ENCODE data around the gene TNRC6C.
"Not testable (repeated sequence)": the region's sequence is repeated elsewhere in the genome, so short reads cannot be mapped to it uniquely, and the experiment has no call there.

TNRC6C gene

DNA sequence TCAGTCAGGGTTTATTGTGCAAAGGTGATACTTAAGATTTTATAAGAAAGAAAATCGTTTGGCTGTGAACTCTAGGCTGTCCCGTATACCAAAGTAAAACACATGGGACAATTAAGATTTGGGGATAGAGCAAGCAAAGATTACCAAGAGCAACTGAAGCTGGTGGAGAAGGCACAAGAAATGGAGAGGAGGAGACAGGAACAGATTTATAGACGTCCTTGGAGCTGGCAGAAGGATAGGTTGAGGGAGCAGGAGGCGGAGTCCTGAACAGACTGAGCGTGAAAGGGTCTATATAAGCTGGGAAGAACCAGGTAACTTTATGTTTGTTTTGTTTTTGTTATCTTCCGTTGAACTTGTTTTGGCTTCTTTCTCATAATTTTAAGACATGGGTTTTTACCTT is 3.8 kb downstream of the TNRC6C start:
- in situ Hi-C loops (cut with MboI; ENCODE audit: low sequenced_read_pairs), result no loop called here

DNA sequence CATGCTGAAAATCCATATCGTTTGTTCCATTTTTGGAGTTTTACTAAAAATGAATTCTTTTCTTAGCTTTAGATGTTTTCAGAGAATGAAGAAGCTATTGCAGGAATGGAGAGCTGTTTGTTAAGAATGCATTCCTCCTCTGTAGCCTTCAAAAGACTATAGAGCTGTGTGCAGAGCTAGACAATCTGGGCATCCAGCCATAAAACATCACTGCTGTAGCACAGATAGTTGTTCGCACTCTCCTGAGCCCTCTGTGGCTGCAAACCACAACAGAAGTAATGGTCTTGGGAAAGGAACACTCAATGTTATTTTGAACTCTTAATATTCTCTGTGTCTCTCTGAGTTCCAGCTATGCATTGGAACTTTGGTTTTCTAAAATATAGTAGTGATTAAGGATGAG is 4.9 kb downstream of the TNRC6C start:
- in situ Hi-C loops (cut with MboI; ENCODE audit: low sequenced_read_pairs), result no loop called here

DNA sequence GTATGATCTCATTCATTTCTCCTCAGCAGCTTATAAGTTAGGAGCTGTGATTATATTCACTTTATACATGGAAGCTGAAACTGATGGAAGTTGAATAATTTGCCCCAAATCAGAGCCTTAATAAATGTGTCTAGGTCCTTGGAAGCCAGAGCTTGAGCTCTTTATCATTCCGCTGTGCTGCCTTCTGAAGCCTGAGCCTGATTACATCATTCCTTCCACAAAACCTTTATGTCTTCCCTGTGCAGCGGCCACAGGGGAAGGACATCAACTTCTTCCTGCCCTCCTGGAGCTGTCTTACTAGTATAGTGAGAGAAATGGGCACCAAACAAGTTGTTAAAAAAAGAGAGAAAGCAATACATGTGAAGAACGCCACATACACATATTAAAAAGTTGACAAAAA is 6.8 kb downstream of the TNRC6C start:
- in situ Hi-C loops (cut with MboI; ENCODE audit: low sequenced_read_pairs), result no loop called here

DNA sequence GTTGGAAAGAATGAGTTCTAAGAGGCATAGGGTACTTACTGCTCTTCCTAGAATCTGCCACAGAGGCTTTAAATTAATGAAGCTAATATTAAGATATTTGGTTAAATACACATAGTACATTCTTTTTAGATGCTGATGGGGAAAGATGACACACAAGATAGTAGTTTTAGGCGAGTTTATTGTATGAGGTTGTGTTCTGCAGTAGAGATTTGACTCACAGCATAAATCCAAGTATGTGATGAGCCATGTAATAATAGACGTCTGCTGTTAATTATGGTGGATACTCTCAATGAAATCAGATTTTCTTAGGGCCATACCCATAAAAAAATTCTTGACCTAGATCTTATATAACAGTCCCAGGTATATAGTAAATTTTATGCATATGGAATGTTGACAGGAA is 8.0 kb downstream of the TNRC6C start:
- in situ Hi-C loops (cut with MboI; ENCODE audit: low sequenced_read_pairs), result no loop called here

DNA sequence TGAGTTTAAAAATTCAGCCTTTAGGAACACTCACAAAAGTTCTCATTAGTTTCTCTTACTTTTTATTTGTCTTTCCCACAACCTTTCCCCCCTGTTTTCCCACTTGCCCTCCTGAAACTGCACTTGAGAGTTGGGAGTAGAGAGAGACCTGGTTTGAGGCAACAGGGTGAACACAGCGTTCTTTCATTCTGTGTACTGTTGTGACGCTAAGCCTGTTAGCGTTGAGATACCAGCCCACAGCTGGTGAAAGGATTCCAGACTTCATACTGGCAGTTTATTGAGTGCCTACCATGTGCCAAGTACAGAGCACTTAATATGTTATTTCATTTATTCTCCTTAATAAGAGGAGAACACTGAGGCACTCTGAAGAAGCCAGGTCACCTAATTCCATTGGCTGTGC is 10.3 kb downstream of the TNRC6C start:
- in situ Hi-C loops (cut with MboI; ENCODE audit: low sequenced_read_pairs), result no loop called here

DNA sequence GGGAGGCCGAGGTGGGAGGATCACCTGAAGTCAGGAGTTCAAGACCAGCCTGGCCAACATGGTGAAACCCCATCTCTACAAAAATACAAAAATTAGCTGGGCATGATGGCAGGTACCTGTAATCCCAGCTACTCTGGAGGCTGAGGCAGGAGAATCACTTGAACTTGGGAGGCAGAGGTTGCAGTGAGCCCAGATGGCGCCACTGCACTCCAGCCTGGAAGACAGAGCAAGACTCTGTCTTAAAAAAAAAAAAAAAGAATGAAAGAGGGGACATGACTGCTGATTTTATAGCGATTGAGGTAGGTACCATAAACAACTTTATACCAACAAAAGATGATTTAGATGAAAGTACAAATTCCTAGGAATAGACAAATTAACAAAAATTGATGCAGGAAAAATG is 13.8 kb downstream of the TNRC6C start:
- in situ Hi-C loops (cut with MboI; ENCODE audit: low sequenced_read_pairs), result not testable (repeated sequence)

DNA sequence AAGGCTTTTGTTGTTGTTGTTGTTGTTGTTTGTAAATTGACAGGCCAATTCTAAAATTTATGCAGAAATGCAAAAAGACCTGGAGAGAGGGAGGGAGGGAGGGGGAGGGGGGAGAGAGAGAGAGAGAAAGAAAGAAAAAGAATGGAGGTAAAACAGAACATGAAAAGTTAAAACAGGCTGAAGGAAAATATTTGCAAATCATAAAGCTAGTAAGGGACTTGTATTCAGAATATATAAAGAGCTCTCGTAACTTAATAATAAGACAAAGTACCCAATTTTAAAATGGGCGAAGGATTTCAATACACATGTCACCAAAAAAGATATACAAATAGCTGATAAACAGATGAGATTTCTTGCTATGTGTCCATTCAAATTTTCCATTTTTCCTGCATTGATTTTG is 15.4 kb downstream of the TNRC6C start:
- in situ Hi-C loops (cut with MboI; ENCODE audit: low sequenced_read_pairs), result no loop called here

DNA sequence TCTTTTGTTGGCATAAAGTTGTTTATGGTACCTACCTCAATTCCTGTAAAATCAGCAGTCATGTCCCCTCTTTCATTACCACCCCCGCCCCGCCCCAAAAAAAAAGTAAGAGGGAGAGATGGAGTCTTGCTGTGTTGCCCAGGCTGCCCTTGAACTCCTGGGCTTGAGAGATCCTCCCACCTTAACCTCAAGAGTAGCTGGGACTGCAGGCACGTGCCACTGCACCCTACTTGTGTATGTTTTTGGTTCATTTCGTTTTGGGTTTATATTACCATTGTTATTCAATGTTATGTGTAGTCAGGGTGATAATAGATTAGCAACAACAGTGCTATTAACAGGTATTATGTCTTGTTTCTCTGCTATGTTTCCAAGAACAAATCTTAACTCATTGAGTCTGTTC is 15.9 kb downstream of the TNRC6C start:
- in situ Hi-C loops (cut with MboI; ENCODE audit: low sequenced_read_pairs), result no loop called here

DNA sequence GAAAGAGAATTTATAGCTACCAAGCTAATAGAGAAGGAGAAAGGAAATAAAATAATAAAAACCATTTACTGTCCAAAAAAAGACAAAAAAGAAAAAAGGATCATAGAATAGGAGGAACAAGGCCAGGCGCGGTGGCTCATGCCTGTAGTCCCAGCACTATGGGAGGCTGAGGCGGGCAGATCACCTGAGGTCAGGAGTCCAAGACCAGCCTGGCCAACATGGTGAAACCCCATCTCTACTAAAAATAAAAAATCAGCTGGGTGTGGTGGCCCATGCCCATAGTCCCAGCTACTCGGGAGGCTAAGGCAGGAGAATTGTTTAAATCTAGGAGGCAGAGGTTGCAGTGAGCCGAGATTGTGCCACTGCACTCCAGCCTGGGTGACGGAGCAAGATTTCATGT is 23.9 kb downstream of the TNRC6C start:
- in situ Hi-C loops (cut with MboI; ENCODE audit: low sequenced_read_pairs), result not testable (repeated sequence)

DNA sequence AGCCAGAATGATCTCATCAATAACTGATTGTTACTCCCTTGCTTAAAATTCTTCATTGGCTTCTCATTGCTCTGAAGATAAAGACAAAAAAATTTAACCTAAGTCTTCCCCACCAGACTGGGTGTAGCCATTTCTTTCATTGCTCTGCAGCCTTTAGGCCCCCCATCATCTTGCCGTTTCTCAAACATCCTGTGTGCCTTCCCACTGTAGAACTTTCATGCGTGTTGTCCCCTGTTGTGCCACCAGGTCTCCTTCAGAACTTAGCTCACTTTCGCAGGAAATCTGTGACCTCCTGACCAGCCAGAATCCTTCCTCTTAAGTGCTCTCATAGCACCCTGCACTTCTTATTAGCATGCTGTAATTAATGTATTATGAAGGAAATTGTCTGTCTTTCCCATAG is 31.8 kb downstream of the TNRC6C start:
- in situ Hi-C loops (cut with MboI; ENCODE audit: low sequenced_read_pairs), result no loop called here

DNA sequence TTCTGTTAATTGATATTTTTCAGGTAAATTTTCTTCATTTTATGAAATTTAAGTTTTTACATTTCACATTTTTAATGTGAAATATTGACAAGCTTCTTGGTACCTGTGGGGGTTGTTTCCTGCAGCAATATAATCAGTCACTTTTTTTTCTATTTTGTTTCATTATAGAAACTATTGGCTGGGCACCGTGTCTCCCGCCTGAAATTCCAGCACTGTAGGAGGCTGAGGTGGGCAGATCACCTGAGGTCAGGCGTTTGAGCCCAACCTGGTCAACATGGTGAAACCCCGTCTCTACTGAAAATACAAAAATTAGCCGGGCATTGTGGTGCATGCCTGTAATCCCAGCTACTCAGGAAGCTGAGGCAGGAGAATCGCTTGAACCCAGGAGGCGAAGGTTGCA is 35.2 kb downstream of the TNRC6C start:
- in situ Hi-C loops (cut with MboI; ENCODE audit: low sequenced_read_pairs), result not testable (repeated sequence)

DNA sequence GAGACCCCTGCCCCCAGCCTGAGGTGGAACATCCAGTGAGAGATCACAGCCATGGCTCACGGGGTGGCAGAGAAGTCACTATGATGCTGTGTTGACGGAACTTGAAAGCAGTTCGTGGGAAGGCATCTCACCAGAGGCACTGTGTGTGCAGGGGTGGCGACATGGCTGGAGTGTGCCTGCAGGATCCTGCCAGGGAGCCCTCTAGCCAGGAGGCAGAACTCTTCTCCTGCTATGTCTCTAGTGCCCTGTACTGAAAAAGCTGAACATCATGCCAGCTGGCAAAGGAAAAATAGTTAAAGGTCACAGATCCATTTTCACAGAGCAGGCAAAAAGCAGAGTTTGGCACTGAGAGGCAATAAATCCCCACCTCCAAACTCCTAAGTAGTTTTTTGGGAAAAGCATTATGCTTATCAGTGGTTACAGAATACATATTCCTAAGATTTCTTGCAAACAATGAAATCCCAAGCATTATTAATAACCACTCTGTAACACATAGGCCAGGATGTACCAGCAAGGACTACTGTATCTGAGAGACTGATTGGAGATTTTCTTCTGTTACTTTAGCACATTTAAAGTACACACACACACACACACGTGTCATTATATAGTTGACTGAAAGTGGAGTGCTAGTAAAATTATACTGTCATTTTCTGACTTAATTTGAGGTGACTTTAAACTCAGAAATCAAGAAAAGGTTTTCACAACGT is 36.8 kb downstream of the TNRC6C start:
- in situ Hi-C loops (cut with MboI; ENCODE audit: low sequenced_read_pairs), result no loop called here

DNA sequence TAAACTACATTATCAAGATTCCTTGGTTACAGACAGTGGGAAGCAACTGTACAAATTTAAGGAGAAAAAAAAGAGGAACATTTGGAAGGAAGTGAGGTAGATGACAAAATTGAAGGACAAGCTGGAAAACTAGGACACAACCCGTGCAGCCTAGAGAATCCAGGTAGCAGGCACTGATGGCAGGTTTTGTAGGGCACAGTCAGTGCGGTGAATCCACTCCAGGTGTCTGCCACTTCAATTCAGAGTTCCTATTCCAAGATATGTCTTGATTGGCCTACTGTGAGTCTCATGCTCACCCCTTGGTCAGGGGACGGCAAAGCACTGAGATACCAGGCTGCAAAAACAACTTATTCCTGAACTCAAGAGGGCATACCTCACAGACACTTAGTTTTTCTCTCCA is 37.8 kb downstream of the TNRC6C start:
- in situ Hi-C loops (cut with MboI; ENCODE audit: low sequenced_read_pairs), result no loop called here

DNA sequence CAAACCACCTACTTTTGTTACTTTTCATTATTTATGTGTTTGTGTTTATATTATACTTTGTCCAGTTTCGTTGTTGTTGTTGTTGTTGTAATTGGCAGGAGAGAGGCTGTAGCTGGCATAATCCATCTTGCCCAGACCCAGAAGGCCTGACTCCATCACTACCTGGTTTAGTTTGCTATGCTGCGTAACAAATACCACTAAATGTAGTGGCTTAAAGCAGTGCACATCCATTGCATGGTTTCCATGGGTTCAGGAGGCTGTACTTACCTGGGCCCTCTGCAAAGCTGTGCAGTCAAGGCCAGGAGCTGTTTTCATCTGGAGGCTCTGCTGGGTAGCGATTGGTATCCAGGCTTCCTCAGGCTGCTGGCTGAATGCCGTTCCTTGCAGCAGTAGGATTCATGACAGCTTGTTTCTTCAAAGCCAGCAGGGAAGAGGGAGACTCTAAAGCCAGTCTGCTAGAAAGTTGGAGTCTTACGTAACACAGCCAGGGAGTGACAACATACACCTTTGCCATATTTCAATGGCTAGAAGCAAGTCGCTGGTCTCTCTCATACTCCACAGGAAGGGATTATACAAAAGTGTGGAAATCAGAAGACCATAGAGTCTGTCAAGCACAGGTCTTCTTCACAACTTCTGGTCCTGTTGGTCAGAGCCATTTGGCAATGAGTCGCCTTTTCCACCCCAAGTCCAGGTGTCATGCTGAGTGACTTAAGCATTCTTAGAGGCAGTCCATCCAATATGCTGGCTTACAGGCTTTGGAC is 41.1 kb downstream of the TNRC6C start:
- in situ Hi-C loops (cut with MboI; ENCODE audit: low sequenced_read_pairs), result no loop called here

DNA sequence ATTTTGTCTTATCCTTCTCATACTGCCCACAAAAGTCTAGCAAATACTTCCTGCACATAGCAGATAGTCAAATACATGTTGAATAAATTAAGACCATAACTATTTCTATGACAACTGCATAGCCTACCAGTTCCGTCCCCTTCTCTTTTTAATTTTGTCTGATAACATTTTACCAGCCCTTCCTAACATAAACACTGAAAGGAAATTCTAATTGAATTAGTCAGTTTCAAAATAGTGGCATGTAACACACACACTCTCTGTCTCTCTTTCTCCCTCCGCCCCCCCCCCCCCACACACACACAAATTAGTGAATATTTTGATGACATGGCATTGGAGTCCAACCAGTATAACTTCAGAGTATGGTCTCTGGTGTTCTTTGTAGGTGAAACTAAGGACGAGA is 41.8 kb downstream of the TNRC6C start:
- in situ Hi-C loops (cut with MboI; ENCODE audit: low sequenced_read_pairs), result no loop called here

DNA sequence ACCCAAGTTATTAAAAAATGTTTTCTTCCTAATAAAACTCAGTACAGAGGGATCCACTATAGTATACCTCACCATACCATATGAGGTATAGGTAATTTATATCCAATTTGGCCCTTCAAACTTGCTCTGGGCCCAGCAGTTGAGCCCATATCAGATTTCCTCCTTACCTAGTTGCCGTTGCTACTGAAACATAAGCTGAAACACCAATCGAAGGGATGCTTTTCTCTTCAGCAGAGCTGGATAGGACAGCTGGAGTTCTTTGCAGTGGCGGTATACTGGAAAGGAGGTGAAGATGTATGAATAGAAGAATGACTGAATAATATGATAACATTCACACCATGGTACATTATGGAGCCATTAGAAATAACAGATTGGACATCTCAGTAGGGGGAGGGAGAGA is 42.7 kb downstream of the TNRC6C start:
- in situ Hi-C loops (cut with MboI; ENCODE audit: low sequenced_read_pairs), result no loop called here

DNA sequence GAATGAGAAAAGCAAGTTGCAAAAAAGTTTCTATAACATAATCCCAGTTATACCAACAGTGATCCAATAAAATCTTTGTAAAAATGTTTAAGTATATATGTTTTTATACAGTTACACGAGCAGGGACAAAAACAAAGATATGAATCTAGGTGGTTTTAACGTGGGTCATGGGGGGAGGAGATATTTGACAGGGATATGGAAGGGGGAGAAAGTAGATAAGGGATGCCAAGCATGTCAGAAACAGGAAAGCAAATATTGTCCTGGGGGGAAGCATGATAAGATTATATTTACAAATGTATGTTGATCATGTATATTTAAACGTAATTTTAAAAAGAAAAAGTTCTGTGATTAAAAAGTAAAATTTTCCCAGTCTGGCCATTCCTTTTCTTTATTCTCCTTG is 43.1 kb downstream of the TNRC6C start:
- in situ Hi-C loops (cut with MboI; ENCODE audit: low sequenced_read_pairs), result no loop called here

DNA sequence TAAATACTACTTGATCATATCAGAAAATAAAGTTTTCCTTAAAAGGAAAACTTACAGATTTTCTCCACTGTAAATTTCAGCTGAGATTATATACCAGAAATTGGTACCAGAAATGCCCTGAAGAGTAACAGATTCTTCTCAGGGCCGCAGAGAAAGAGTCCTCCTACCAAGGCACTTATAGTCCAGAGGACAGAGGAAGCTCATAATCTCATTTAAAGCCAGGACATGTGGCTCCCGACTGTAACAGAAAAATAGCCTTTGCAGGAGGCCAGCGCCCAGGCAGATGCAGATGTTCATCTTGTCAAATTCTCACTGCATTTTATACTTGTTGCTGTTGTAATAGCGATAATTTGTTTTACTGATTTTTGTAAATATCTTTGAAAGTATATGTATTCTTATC is 43.7 kb downstream of the TNRC6C start:
- in situ Hi-C loops (cut with MboI; ENCODE audit: low sequenced_read_pairs), result no loop called here

DNA sequence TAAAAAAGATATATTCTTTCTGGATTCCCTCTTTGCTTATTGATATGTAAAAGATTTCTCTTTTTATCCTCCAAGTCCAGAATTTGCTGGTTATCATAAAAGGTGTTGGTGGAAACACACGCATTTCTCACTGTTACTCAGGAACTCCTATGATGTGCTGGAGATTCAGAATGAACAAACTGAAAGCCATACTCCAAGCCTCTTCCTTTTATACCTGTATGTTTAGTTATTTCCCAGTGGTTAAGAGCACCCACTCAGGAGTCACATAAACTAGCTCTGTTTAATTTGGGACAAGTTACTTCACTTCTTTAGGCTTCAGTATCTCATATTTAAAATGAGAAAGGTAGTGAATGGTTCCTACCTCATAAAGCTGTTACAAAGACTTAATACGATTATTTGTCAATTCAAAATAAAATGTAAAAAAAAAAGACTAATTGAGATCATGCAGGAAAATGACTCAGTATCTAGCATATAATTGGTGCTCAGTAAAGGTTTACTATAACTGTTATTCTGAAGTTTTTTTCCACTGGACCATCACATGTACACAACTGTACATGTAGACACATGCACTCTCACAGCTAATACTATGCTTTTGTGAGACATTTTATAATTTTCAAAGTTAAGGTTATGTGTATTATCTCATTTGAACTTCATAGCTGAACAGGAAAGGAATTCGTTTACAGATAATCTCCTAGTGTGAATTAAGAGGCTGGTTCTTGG is 47.1 kb downstream of the TNRC6C start:
- in situ Hi-C loops (cut with MboI; ENCODE audit: low sequenced_read_pairs), result no loop called here

DNA sequence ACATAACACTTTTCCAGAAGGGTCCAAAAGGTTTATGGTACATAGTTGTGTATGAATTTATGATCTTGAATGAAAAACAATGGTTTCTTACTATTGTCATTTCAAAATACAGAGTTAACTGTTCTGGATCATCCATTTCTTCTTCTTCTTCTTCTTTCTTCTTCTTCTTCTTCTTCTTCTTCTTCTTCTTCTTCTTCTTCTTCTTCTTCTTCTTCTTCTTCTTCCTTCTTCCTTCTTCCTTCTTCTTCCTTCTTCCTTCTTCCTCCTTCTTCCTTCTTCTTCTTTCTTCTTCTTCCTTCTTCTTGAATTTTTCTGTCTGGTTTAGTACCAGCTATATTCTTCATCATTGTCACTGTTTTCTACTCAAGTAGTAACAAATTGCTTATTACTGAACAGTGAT is 47.8 kb downstream of the TNRC6C start:
- in situ Hi-C loops (cut with MboI; ENCODE audit: low sequenced_read_pairs), result no loop called here

DNA sequence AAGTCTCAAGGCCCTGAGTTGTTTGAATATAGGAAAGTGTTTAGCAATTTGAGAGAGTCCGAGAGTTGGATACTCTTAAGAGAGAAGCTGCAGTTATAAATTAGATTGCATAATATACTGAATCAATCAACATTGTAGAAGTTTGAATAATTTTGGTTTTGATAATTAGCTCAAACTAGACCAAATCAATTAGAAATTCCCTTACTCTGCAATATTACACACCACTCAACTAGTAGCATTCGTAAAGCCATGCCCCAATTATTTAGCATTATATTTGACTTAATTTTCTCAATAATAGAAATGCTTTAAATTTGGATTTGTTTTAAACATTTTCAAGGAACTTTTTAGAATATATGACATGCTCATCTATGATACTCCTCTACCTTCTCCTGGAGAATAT is 49.1 kb downstream of the TNRC6C start:
- in situ Hi-C loops (cut with MboI; ENCODE audit: low sequenced_read_pairs), result no loop called here

DNA sequence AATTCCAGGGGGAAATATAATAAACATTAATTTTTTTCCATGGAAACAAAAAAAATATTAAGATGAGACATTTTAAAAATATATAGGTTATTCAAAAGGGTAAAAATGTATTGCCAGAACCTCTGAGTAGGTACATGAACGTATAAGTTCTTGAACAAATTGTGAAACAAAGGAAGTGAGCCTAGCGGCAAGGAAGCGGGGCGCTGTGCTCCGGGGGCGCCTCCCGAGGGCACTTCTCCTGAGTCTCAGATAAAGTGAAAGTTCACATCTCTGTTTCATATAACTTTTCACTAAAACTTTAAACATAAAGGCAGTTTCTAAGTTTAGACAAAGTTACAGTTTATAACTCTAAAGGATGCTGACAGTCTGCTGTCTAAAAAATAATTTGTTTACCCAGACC is 52.3 kb downstream of the TNRC6C start:
- in situ Hi-C loops (cut with MboI; ENCODE audit: low sequenced_read_pairs), result no loop called here

Data from hTERT RPE-1 (cell line).